ENCODE data around the gene TMEM184A.

The TMEM184A gene

GRCh38 chr7:1545417-1546246 is 10.4 kb downstream of the TMEM184A start:
- Histone ChIP-seq H3K27ac (ENCODE audit: low read length) (no peak overlapping the region), H3K27me3 (ENCODE audit: low read depth, low read length) (no peaks in the 10 kb centered on the region), H3K4me2 (ENCODE audit: low read length) (no peak overlapping the region), H4K20me1 (ENCODE audit: insufficient read depth, low read length) (no peaks in the 10 kb centered on the region), H3K36me3 (replicated peaks; ENCODE audit: low read depth, low read length) (no peaks in the 10 kb centered on the region), H2AFZ (ENCODE audit: low read depth, low read length) (no peak overlapping the region), H3K4me3 (ENCODE audit: low read length) (no peak overlapping the region), H3K79me2 (ENCODE audit: low read length) (no peaks in the 10 kb centered on the region; the same call in 1 of the 2 replicates), H3K9me3 (ENCODE audit: insufficient read depth, low read length) (no peaks in the 10 kb centered on the region), H3K4me1 (ENCODE audit: low read length) (no peaks in the 10 kb centered on the region), H3K9ac (ENCODE audit: low read length) (no peak overlapping the region)
- TF ChIP-seq, protein P1, sequence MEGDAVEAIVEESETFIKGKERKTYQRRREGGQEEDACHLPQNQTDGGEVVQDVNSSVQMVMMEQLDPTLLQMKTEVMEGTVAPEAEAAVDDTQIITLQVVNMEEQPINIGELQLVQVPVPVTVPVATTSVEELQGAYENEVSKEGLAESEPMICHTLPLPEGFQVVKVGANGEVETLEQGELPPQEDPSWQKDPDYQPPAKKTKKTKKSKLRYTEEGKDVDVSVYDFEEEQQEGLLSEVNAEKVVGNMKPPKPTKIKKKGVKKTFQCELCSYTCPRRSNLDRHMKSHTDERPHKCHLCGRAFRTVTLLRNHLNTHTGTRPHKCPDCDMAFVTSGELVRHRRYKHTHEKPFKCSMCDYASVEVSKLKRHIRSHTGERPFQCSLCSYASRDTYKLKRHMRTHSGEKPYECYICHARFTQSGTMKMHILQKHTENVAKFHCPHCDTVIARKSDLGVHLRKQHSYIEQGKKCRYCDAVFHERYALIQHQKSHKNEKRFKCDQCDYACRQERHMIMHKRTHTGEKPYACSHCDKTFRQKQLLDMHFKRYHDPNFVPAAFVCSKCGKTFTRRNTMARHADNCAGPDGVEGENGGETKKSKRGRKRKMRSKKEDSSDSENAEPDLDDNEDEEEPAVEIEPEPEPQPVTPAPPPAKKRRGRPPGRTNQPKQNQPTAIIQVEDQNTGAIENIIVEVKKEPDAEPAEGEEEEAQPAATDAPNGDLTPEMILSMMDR (IDR thresholded peaks at IDR 0.05; ENCODE audit: low read depth, low read length) = no peak
- TF ChIP-seq EZH2phosphoT487 (IDR thresholded peaks at IDR 0.05; ENCODE audit: low read depth) = no peak

DNA sequence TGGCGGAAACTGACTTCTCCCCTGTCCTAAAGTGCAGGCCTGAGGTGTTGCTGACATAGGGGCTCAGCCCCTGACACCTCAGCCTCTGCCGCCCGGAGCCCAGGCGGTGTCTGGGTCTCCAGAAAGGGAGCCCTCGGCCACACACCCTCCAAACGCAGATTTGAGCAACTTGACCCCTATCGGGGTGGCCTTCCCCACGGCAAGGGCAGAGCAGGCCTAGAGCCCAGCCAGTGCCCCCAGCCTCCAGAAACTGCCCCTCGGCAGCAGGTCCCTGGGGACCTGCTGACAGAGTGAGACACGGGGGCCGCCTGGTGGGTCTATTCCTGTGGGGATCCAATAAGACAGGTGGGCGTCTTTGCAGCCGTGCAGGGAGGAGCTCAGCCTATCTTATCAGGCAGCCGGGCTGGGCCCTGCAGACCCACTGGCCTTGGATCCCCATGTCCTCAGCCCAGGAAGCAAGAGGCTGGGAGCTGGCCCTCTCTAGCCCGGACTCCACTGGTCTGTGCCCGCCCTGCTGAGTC is 11.0 kb downstream of the TMEM184A start:
- TF ChIP-seq, protein P1 (IDR thresholded peaks at IDR 0.05; ENCODE audit: low read depth, low read length) = no peak
- TF ChIP-seq EZH2phosphoT487 (IDR thresholded peaks at IDR 0.05; ENCODE audit: low read depth) = no peak
- Histone ChIP-seq H3K4me2 (ENCODE audit: low read length) (no peak overlapping the region), H3K4me3 (ENCODE audit: low read length) (no peak overlapping the region), H3K27ac (ENCODE audit: low read length) (no peak overlapping the region), H3K4me1 (ENCODE audit: low read length) (no peaks in the 10 kb centered on the region), H3K27me3 (ENCODE audit: low read depth, low read length) (no peaks in the 10 kb centered on the region), H3K9me3 (ENCODE audit: insufficient read depth, low read length) (no peaks in the 10 kb centered on the region), H3K36me3 (replicated peaks; ENCODE audit: low read depth, low read length) (no peaks in the 10 kb centered on the region), H3K79me2 (ENCODE audit: low read length) (no peaks in the 10 kb centered on the region; the same call in 1 of the 2 replicates), H2AFZ (ENCODE audit: low read depth, low read length) (no peak overlapping the region), H3K9ac (ENCODE audit: low read length) (no peak overlapping the region), H4K20me1 (ENCODE audit: insufficient read depth, low read length) (no peaks in the 10 kb centered on the region)

GRCh38 chr7:1544178-1544895 is 11.7 kb downstream of the TMEM184A start:
- H4K20me1 ChIP-seq (ENCODE audit: insufficient read depth, low read length) = no peaks in the 10 kb centered on the region
- H3K9ac ChIP-seq (ENCODE audit: low read length) = no peak overlapping the region
- H3K9me3 ChIP-seq (ENCODE audit: insufficient read depth, low read length) = no peaks in the 10 kb centered on the region
- no peak overlapping the region for H3K4me3 ChIP-seq (ENCODE audit: low read length)
- no peaks in the 10 kb centered on the region for H3K4me1 ChIP-seq (ENCODE audit: low read length)
- TF ChIP-seq, protein P1 (IDR thresholded peaks at IDR 0.05; ENCODE audit: low read depth, low read length) = no peak
- TF ChIP-seq EZH2phosphoT487 (IDR thresholded peaks at IDR 0.05; ENCODE audit: low read depth) = no peak
- no peak overlapping the region for H3K4me2 ChIP-seq (ENCODE audit: low read length)
- H3K27ac ChIP-seq (ENCODE audit: low read length) = no peak overlapping the region
- no peaks in the 10 kb centered on the region for H3K36me3 ChIP-seq (replicated peaks; ENCODE audit: low read depth, low read length)
- no peak overlapping the region for H2AFZ ChIP-seq (ENCODE audit: low read depth, low read length)
- no peaks in the 10 kb centered on the region for H3K27me3 ChIP-seq (ENCODE audit: low read depth, low read length)
- no peaks in the 10 kb centered on the region; the same call in 1 of the 2 replicates for H3K79me2 ChIP-seq (ENCODE audit: low read length)

DNA sequence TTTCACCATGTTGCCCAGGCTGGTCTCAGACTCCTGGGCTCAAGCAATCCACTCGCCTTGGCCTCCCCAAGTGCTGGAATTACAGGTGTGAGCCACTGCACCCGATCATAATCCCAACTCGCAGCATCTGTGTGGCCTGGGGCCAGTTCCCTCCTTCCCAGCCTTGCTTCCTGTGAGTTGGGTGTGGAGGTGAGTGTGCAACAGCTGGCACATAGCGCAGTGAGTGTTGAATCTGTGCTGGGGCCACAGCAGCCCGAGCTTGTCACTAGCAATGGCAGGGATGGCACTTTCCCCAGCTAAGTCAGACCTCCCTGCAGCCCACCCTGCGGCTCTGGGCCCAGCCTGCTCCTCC is 12.2 kb downstream of the TMEM184A start:
- Histone ChIP-seq H3K9me3 (ENCODE audit: insufficient read depth, low read length) (no peaks in the 10 kb centered on the region), H3K4me2 (ENCODE audit: low read length) (no peak overlapping the region), H3K27ac (ENCODE audit: low read length) (no peak overlapping the region), H3K36me3 (replicated peaks; ENCODE audit: low read depth, low read length) (no peaks in the 10 kb centered on the region), H2AFZ (ENCODE audit: low read depth, low read length) (no peak overlapping the region), H3K4me1 (ENCODE audit: low read length) (no peaks in the 10 kb centered on the region), H3K9ac (ENCODE audit: low read length) (no peak overlapping the region), H4K20me1 (ENCODE audit: insufficient read depth, low read length) (no peaks in the 10 kb centered on the region), H3K79me2 (ENCODE audit: low read length) (peaks cover 4% of the 10 kb centered on the region; the same call in 1 of the 2 replicates), H3K4me3 (ENCODE audit: low read length) (no peak overlapping the region), H3K27me3 (ENCODE audit: low read depth, low read length) (no peaks in the 10 kb centered on the region)
- TF ChIP-seq, protein P1 (IDR thresholded peaks at IDR 0.05; ENCODE audit: low read depth, low read length) = no peak
- no peak for TF ChIP-seq EZH2phosphoT487 (IDR thresholded peaks at IDR 0.05; ENCODE audit: low read depth)
